HuH-7 (cell line): ENCODE data around the gene CABYR.

Source experiments
- DNase-seq: peaks from one replicate; pipeline ENCODE4 v3.0.0; 2011; ENCODE audit warnings: low spot score

Gene CABYR, protein sequence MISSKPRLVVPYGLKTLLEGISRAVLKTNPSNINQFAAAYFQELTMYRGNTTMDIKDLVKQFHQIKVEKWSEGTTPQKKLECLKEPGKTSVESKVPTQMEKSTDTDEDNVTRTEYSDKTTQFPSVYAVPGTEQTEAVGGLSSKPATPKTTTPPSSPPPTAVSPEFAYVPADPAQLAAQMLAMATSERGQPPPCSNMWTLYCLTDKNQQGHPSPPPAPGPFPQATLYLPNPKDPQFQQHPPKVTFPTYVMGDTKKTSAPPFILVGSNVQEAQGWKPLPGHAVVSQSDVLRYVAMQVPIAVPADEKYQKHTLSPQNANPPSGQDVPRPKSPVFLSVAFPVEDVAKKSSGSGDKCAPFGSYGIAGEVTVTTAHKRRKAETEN

DNA sequence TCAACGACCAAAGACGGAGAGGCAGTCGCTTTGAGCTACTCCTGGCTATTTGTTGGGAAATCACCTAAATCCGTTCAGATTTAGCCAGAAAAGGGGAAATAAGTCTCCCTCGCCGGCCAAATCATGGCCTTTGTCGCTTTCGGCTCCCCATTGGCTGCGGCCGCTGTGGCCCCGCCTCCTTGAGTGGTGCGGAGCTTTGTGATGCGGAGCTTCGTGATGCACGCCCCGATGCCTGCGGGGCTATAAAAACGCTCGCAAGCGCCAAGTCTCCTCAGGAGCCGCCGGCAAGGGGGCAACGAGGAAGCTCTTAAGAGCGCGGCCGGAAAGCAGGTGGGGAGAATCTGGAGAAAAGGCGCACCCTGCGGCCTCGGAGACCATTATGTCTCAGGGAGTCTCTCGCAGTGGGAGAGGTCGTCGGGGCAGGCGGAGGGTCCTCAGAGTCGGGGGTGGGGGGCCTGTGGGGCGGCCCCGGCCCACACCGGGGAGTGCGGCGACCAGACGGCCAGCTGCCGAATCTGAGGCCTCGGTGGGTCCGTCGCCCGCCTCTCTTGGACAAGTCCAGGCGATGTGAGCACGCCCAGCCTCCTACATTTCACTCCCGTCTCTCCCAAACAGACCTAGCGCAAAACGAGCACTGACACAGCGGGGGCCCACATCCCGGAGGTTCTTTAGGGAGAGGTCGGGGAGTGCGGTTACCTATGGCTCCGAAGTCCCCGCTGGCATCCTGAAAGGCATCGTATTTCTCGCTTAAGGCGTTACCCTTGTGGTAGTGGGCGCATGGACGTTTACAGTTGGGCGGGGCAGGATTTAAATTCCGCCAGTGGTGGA is at the start of gene CABYR:
Gene CABYR, plus strand, starts transcription at position 274 of the 828 bp plus-strand sequence. CDS start 4,053 bp downstream, outside the sequence.
- DNase-seq: peak; percentile 74

DNA sequence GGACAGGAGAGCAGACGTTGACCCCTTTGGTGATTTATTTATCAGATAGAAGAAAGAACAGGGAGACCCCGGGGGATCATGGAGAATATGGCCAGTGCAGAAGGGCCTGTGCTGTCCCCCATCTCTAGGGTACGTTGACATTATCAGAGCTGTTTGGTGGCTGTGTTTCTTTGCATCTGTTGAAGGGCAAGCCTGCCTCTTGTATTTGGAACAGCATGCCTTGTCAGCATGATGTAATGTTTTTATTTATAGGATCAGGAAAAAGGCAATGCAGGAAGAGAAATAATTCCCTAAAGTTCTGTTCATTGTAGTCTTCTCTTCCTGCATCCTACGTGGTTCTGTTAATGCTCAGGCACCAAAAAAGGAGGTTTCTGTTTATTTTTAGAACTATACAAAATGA is 49.8 kb upstream of the CABYR start:
- no peak for DNase-seq

DNA sequence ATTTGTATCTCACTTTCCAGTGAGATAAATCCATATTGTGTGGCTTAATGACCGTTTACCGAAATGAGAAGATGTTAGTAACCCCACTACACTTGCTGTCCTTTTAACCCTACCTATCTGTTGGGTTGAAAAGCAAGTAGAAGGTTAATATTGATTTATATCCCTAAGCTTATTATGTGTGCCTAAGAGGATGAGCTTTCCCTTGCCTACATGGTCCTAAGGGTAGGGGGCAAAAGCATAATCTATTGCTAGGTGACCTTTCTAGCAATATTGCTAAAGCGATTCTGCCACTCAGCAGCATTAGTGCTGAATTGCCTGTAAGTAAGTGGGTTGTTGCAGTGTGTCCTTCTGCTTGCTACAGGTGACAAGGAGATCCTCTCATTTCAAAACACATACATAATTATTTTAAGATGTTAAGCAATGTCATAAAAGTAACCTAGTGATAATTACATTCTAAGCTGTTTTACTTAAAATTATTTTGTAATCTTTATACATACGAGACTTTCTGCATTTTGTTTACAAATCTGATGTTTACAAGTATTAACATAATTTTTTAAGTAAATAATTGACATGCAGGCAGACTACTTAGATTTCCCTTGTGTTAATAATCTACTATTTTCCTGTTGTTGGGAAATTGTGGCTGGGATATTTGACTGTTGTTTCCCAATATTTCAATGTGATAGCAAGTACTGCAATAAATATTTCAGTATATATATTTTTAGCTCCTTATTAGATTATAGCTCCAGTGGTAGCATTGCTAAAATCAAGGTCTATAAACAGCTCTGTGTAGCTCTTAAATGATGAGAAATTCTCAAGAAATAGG is 49.1 kb upstream of the CABYR start:
- DNase-seq: no peak

DNA sequence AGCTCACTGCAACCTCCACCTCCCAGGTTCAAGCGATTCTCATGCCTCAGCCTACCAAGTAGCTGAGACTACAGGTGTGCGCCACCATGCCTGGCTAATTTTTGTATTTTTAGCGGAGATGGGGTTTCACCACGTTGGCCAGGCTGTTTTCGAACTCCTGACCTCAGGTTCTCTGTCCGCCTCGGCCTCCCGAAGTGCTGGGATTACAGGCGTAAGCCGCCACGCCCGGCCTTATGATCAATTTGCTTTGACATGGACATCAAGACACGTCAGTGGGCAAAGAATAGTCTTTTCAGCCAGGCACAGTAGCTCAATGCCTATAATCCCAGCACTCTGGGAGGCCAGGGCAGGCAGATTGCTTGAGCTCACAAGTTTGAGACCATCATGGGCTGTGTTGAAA is 48.0 kb upstream of the CABYR start:
- no peak for DNase-seq

DNA sequence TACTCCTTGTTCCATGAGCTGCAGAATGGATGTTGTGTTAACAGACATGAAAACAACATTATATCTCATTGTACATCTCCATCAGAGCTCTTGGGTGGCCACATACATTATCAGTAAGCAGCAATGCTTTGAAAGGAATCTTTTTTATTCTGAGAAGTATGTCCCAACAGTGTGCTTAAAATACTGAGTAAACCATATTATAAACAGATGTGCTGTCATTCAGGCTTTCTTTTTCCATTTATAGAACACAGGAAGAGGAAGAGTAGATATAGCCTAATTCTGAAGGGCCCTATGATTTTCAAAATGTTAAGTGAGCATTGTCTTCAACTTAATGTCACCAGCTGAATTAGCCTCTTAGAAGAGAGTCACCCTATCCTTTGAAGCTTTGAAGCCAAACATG is 44.3 kb upstream of the CABYR start:
- DNase-seq: no peak

DNA sequence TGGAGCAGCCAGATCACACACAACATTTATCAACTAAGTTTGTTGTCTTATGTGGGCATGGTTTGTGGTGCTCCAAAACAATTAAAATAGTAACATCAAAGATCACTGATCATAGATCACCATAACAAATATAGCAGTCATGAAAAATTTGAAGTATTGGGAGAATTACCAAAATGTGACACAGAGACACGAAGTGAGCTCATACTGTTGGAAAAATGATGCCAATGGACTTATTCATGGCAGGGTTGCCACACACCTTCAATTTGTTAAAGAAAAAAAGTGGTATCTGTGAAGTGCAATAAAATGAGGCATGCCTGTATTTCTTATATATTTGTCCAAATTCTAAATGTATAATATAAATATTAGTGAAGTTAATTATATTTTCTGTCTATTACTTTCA is 42.9 kb upstream of the CABYR start:
- DNase-seq: no peak

DNA sequence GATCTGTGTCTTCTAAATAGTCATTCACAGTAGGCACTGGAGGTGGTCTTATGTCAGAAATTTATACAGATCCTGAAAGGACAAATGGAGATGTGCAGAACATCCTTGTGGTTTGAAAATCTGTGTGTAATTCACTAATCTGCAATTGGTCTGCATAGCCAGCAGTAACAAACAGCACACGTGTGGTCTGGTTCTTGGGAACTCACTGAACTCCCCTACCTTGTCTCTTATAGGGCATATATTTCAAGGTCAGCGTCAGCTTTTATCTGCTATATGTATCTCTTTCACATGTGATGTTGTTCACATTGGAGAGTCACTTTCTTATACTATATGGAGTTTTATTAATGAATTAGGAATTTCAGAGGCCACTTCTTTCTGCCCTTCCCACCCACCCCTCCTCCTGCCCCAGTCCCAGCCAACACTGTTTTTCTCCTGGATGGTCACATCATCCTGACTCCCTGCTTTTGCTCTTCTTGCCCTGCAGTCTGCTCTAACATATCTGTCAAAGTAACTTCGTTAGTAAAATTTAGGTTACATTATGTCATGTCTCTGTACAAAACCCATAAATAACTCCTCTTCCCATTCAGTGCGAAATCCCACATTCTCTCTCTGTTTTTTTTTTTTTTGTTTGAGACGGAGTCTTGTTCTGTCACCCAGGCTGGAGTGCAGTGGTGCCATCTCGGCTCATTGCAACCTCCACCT is 35.4 kb upstream of the CABYR start:
- DNase-seq: no peak

DNA sequence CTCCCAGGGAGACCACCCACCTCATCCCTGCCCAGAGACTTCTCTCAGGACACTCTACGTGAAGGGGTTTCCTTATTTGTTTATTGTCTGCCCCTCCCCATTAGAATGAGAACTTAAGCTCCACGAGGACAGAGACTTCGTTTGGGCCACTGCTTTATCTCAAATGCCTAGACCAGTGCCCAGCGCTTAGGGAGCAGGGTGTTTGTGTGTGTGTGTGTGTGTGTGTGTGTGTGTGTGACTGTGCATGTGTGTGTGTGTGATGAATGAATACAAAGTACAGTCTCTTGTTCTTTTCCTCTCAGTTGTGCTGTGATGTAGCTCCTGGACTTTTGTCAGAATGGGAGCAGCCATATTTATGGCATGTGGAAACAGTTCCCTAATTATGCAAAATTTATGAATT is 34.4 kb upstream of the CABYR start:
- DNase-seq: no peak

DNA sequence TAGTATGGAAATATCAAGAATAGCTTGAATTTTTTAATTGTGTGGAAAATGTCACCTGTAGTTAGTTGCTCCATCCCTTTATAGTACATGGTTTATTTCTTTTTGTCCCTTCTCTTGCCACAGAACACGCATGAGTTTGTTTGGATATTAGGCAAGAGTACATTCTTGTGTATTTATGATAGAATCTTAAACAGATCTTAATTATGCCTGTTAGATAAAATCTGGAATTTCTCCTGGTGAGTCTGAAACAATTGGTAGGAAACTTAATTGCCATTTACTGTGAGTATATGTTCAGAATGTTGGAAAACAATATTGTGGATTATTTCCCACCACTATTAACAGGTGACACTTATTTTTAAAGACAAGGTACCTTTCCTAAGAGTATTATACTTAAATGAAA is 30.2 kb upstream of the CABYR start:
- DNase-seq: no peak

DNA sequence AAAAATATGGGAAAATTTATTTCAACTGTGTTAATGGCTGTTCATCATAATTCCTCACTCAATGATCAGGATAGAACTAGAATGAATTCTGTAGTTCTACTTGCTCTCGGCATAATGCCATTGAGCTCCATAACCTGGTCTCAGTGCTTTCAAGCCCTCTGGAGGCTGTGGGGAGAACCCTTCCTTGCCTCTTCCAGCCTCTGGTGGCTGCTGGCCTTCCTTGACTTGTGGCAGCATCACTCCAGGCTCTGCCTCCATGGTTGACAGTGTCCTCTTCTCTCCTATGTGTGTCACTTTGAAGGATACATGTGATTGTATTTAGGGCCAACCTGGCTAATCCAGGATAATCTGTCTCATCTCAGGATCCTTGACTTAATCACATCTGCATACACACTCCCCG is 26.9 kb upstream of the CABYR start:
- DNase-seq: no peak

DNA sequence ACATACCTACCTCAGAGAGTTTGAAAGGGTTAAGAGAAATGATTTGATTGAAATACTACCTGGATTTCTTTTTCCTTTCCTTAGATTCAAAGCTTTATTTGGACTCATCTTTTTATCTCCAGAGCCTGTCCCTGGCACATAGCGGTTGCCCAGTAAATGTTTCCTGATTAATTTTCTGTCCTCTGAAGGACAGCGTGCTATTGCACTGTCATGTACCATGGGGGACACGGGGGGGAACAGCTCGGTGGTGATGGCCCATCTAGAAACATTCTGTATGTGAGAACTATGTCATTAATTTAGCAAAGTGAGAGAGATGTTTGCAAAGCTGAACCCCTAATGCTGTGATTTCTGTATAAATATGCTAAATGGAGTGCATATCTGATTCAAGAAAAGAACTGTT is 26.4 kb upstream of the CABYR start:
- no peak for DNase-seq

DNA sequence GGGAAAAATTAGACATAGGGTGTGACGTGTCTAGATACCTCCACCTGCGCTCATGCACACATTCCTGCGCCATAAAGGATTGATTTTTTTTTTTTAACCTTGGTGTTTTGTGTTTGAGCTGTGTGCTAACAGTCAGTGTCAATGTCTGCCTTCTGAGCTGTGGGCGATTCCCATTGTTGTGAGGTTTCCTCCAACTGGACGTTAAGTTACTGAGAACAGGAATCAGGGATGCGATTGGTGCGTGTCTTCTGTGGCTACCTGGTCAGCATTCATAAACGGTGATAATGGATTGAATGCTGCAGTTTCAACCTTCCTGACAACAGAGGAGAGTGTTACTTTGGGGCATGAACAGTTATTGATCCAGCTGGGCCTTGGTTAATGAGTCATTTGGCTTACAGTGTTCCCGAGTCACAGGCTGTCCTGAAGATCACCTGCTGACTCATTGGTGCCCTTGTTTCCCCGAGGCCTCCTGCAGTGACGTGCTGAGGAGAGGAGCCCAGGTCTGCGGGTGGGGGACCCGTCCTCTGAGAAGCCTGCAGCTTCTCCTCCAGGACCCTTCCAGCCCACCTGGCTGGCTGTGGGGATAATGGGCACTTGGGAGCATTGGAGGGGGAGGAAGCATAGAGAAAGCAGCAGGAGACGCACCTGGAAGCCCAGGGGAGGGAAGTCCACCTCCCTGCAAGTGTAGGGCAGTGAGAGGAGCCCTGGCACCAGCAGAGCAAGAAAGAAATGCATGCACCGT is 25.8 kb upstream of the CABYR start:
- DNase-seq: peak; percentile 35

DNA sequence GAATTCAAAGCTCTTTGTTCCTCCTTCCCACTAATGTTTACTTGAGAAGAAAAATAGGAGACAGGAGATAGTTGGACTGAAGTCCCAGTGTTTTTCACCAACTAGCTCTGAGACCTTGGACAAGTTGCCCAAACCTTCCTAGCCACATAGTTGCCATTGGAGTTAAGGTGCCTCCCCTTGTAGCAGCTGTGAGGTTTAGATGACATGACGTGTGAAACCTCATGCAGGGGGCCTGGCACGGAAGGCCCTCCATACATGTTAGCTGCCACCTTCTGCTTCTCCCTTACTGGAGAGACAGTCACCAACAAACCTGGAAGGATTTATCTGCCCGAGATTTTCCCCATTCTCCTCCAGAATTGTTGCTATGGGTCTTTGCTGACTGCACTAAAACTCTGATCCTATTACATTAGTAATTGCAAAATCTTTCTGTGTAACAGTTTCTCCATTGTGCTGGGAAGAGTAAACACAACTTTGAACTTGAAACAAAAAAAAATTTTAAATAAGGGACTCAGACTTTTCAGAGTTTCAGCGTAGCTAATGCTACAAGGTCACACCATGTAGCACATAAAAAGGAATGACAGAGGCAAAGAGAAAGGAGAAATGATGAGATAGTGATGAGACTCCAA is 23.8 kb upstream of the CABYR start:
- no peak for DNase-seq

DNA sequence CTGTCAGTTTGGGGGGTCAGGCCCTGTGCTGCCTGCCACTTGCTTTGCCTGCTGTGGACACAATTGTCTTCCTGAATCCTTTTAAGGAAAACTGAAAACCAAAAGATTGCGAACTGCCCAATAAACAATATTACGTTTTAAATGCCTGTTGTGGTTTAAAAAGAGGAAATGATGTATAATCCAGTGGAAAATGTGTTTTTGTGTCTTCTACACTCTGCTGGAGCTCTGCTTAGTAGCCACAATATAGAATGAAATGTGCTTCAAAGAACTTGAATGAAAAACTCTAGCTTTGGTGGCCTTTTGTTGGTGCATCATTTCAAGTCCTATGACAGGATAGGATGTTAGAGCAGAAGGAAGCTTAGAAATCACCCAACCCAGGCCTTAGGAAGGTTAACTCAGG is 23.2 kb upstream of the CABYR start:
- DNase-seq: no peak

DNA sequence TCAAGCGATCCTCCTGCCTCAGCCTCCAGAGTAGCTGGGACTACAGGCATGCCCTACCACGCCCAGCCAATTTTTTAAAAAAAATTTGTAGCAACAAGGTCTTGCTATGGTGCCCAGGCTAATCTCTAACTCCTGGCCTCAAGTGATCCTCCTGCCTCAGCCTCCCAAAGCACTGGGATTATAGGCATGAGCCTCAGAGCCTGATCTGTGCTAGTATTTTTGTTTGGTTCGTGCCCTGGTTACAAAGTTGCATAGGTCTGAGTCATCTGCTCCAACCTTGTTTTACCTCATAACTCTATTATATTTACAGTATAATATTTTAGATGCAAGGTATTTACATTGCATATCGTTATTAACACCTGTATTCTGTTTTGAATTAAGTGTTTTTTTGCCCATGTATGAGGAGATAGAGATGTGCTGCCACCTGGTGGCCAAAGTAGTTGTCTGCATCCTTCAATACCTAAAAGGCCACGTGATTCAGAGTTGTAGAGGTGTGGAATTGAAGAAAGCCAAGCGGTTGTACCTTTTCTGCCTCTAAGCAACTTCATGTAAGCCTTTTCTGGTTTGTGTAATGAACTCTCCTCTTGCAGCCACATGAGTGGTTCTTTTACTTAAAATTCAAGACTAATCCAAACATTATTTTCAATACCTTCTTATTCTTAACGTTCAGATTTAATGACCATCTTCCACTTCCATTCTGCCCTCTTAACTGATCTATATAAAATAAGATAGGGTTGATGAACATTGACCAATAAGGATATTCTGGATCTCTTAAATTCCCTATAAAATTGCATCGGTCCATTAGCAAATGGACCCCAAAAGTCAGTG is 19.9 kb upstream of the CABYR start:
- no peak for DNase-seq

DNA sequence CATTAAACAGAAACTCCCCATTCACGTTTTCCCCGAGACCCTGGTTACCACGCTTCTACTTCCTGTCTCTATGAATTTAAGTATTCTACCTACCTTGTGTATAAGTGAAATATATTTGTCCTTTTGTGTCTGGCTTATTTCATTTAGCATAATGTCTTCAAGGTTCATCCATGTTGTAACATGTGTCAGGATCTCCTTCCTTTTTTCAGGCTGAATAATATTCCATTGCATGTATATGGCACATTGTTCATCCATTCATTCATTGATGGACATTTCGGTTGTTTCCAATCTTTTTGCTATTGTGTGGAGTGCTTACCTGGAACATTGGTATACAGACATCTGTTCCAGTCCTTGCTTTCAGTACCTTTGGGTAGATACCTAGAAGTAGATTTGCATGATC is 18.2 kb upstream of the CABYR start:
- no peak for DNase-seq

DNA sequence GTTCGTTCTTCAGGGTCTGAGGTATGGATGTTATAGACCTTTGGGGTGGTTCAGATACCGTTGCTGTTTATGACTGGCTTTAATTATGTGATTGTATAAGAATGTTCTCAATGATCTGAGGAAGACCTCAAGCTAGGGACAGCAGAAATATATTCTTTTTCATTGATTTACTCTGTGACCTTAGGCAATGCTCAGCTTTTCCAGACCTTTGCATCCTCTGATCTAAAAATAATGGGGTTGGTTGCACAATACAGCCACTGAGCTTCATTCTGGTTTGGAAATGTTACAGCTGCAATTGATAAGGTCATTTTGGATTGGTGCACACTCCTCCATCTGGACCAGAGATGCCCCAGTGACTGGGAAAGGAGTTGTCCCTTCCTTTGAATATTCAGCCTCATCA is 17.2 kb upstream of the CABYR start:
- DNase-seq: no peak

DNA sequence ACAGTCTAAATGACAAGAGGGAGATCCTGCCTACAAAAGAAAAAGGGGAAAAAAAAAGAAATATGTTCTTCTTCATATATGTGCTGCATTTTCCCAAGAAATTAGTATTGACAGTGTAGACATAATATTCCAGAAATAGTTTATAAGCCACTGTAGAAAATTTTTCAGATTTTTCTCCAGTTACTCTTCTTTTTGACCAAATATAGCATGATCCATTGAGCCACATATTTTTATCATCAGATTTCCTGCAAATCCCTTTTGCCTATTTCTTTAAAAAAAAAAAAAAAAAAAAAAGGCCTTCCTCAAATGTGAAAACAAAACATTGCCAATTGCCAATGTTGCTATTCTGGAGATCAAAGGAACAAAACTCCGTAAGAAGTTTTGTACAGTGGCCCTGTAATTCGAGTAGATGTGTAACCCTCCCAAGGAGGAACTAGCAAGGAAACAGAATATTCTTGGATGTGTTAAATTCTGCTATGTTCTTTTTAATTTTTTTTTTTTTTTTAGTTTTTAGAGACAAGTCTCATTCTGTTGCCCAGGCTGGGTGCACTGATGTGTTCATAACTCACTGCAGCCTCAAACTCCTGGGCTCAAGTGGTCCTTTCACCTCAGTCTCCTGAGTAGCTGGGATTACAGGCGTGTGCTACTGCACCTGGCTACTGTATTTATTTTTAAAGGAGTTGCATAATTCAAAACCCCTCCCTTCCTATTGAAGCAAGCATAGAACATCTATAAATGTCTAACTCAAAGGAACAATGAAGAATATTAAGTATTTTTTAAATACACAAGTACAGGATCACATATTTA is 12.5 kb upstream of the CABYR start:
- no peak for DNase-seq

DNA sequence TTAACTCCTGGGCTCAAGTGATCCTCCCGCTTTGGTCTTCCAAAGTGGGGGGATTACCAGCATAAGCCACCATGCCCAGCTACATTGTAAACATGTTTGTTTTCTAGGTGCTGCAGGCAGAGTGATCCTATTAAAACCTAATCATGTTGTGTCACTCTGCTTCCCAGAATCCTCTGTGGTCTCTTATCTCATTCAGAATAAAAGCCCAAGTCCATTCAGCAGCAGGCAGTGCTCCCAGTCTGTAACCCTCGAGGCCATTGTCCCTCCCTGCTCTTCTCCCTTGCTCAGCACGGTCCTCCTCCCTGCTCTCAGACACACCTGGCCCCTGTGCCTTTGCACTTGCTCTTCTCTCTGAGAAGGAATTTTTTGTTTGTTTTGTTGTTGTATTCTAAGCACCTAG is 11.1 kb upstream of the CABYR start:
- DNase-seq: no peak
